Stimulated activated CD8-positive, alpha-beta memory T cell treated with anti-CD3 and anti-CD28 coated beads, Interleukin-7, amount 100 ng/mL, for 4 hours (primary cell): ENCODE measurements around the gene AKAP6.
"Not testable (repeated sequence)": the region's sequence is repeated elsewhere in the genome, so short reads cannot be mapped to it uniquely, and the experiment has no call there.

Source experiments
- DNase-seq, 2 donors: peaks; one replicate each; pipeline ENCODE4 v3.0.0-alpha.2; 2020; ENCODE audit warnings: low read depth in 2 of 2

The AKAP6 gene

DNA sequence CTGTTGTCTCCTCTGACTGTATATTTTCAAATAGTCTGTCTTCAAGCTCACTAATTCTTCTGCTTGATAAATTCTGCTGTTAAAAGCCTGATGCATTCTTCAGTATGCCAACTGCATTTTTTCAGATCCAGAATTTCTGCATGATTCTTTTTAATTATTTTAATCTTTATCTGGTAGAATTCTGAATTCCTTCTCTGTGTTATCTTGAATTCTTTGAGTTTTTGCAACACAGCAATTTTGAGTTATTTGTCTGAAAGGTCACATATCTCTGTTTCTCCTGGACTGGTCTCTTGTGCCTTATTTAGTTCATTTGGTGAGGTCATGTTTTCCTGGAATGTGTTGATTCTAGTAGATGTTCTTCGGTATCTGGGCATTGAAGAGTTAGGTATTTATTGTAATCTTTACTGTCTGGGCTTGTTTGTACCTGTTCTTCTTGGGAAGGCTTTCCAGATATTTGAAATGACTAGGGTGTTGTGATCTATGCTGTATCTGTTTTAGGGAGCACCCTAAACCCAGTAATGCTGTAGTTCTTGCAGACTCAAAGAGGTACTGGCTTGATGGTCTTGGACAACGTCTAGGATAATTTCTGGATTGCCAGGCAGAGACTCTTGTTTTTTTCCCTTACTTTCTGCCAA, 415.8 kb downstream of the AKAP6 start:
- DNase-seq = no peak

DNA sequence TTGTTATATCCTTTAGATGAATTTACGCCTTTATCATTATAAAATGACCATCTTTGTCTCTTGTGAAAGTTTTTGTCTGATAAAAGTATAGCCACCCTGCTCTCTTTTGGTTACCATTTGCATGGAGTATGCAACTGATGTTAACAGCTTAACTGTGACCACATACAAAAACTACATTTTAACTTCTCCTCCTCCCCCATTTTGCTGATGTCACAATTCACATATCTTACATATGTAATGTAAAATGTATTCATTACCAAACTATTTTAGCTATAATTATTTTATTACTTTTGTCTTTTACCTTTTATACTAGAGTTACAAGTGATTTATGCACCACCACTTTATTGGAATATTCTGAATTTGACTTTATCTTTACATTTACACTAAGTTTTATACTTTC, 425.1 kb downstream of the AKAP6 start:
- DNase-seq = no peak

DNA sequence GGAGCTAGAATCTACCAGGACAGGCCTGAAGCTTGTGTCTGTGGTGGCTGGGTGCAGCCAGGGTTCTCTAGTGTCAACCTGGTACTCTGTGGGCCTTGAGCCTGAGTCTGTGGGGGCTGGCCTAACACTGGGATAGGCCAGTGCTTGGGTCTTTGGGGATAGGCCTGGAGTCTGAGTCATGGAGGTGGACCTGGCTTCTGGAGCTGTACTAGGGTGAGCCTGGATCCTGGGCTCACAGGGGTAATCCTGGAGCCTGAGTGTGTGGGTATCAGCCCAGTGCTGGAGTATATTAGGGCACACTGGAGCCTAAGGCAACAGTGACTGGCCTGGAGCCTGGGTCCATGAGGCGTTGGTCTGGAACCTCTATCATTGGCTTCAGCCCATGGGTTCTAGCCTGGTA, 427.1 kb downstream of the AKAP6 start:
- DNase-seq = no peak

DNA sequence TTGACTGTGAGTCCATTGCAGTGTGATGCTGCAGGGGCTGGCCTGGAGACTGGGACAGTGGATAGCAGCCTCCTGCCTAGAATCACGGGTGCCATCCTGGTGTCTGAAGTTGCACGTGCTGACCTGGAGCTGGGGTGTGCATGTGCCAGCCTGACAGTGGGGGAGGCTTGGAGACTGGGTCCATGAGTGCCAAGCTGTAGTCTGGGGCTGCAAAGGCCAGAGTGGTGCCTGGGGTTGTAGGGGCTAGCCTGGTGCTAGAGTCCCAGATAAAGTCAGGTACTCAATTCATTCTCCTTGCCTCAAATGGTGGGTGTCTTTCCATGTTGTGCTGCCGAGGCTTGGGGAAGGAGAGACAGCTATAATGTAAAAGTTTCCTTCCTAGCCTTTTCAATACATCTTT, 427.7 kb downstream of the AKAP6 start:
- no peak for DNase-seq

DNA sequence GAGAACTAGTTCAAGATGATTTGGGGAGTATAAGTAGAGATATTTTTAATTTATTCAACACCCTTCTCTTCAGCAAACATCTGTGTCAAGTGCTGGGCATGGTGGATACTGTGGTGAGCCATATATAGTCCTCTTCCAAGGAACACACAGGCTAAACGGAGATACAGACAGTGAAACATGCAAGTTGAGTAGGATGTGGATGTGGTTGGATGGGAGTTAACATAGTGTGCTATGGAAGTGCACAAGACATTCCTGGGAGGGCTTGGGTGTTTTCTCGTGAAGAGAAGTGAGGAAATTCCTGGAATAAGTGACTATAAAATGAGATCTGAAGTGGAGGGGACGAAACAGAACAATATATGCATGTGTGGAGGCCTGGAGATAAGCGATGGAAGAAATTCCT, 428.5 kb downstream of the AKAP6 start:
- DNase-seq = no peak

DNA sequence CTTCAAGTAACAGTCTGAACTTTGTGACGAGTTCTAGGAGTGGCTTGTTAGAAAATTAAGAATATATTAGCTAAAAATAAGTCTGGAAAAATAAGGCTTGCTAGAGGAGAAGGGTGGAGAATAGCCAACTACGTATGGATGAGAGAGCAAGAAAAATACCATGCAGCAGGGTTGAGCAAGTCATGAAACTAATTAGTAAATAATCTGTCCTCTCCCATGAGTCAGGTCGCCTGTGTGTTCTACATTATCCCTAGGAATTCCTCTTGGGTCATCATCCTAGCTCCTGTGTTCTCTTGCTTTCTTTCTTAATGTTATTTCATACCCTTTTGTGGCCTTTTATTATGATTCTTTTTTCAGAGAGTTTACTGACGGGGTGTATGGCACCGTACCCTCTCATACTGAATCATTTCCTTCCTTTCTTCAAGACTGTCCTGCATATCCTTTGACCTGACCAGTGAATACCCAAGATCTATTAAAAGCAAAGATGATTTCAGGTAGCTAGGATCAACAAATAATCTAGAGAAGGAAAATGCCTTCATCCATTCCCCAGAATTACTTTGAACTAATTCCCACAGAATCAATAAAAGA, 432.4 kb downstream of the AKAP6 start:
- DNase-seq = no peak

DNA sequence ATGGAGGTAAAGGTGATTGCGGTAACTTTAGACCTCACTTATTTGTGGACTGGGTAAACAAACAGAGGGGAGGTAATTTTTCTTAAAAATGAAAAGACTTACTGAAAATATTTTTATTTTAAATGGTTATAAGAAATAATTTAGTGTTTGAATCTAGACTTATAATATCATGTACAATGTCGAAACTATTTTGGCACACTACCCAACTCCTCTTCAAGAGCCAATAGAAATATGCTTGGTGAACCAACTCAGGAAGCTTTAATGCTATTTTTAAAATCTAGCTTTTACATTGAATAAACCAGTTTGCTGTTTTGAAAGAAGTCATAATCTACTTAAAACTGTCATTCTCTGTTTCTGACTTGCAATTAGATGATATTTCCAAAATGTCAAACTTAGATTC, 433.8 kb downstream of the AKAP6 start:
- DNase-seq = no peak

DNA sequence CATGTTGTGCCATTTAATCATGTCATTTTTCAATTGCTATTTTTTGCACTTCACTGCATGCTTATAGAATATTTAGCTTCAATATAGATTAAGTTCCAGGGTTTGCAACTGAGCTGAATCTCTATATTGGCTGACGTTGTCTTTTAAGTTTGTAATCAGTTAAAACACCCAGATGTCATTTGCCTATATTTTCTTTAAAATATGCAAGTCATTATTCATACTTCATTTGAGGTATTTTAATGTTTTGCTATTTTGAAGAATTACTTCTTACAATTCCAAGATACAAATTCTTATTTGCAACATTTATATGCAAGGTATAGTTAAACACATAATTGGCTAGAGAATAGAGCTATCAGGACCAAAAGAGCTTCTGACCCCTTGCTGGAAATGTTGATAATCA, 434.6 kb downstream of the AKAP6 start:
- DNase-seq = no peak

DNA sequence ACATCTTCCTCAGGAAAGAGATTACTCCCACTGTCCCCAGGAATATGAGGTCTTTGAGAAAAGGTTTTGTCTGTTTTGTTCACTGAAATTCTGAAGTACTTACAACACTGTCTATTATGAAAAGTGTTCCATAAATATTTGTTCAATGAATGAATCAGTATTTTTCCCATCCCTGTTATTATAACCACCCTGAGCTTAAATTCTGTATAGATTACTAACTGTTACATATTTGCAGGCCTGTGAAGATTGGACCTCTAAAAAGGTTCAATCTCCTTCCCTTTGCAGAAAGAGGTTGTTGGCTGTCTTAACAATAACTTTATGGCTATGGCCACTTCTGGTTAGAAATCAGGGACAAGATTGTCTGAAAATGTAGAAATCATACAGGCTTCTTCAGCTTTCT, 435.0 kb downstream of the AKAP6 start:
- DNase-seq = no peak

DNA sequence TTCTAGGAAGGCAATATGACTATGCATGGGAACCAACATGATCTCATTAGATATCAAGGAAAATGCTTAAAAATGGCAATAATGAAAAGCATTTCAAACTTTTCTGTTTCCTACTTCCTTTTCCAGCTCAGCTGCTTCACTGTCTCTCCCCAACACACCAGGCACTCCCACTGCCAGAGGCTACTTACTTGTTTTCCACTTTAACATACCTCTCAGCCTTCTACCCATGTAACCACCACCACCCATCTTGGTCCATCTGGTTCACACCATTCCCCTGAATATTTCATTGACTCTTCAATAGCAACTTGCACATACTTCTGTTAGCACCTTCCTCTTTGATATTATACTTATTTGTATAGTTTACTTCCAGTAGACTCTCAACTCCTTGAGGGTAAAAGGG, 441.3 kb downstream of the AKAP6 start:
- no peak for DNase-seq

DNA sequence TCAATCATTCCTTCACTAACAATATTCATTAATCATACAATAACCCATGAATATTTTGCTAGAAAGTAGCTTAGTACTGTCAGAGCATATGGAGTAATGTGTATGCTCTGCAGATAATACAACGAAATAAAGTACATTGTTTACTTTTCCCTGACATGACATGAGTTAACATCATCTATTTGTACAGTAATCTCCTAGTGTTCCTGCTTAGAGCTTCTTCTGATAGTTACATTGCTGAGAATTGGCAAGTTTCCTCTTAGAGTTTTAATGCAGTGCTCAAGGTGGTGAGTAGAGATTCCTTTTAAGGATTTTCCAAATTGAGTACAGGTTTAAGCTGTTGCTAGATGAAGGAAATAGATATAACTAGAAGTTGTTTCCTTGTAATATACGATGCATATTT, 445.1 kb downstream of the AKAP6 start:
- no peak for DNase-seq

DNA sequence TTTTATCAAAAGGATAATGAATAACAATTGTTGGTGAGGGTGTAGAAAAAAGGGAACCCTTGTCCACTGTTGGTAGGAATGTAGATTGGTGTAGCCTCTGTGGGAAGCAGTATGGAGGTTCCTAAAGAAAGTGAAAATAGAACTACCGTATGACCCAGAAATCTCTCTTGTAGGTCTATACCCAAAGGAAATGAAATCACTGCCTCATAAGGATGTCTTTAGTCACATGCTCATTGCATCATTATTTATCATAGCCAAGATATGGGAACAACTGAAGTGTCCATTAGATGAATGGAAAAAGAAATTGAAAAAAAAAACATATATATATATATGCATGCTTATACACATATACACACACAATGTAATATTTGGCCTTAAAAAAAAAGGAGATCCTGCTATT, 450.7 kb downstream of the AKAP6 start:
- no peak for DNase-seq

DNA sequence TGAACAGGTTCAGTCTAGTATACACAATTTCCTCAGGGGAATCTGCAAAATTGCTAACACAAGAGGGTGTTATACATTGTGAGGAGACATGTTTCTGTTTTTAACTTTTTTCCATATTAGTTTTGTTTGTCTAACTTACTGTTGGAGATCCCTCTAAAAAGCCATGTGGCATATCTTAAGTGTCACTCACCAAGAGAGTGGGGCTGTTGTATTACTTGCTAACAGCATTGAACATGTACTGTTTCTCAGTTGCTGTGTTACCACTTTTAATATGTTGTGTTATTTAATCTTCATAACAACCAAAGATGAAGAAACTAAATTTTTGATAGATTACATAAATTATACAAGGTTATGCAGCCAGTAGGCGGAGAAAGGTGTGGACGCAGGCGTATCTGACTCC, 455.3 kb downstream of the AKAP6 start:
- DNase-seq = no peak

DNA sequence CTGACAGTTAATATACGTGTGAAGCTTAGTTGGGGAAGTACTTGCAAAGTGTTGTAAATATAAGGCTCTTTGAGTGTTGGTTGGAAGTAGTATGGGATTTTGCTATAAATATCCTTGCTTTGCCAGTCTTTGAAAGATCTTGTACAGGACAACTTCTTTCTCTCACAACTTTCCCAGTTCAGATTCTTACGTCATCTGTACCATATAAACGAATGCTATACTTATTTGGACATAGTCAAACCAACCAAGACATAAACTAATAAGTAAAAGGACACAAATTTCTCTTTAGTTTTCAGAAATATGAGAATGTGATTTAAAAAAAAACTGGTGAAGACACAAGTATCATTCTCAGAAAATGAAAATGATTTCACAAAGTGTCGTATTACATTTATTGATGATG, 456.5 kb downstream of the AKAP6 start:
- DNase-seq = no peak

DNA sequence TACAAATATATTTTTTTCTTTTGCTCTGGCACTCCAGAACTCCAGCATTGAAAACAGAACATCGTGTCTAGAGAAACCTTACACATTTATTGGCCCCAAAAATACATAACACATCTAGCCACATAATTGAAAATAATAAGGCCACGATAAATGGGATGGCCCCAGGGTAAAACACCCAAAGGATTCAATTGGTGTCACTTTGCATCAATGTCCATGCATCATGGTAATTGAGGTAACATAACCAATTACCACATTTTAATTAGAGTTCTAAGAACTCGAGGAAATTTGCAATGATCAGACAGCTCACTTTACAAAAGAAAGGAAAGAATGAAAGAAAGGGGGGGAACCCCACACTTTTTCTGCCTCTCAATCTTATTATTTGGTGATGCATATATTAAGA, 457.8 kb downstream of the AKAP6 start:
- DNase-seq = no peak

DNA sequence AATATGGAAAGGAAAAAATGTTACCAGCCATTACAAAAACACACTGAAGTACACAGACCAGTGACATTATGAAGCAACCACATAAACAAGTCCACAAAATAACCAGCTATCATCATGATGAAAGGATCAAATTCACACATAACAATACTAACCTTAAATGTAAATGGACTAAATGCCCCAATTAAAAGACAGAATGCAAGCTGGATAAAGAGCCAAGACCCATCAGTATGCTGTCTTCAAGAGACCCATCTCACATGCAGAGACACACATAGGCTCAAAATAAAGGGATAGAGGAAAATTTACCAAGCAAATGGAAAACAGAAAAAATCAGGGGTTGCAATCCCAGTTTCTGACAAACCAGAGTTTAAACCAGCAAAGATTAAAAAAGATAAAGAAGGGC, 463.9 kb downstream of the AKAP6 start:
- DNase-seq = not testable (repeated sequence)

DNA sequence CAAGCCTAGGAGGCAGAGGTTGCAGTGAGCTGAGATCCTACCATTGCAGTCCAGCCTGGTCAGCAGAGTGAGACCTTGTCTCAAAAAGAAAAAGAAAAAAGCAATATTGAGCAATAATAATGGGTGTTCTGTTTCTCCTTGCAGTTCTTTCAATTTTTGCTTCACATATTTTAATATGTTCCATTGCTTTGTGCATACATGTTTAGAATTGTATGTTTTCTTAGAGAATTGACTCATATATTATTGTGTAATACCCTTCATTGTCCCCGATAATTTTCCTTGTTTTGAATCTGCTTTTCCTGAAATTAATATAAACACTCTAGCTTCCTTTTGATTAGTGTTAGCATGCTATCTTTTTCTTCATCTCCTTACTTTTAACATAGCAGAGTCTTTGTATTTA, 471.2 kb downstream of the AKAP6 start:
- no peak for DNase-seq

DNA sequence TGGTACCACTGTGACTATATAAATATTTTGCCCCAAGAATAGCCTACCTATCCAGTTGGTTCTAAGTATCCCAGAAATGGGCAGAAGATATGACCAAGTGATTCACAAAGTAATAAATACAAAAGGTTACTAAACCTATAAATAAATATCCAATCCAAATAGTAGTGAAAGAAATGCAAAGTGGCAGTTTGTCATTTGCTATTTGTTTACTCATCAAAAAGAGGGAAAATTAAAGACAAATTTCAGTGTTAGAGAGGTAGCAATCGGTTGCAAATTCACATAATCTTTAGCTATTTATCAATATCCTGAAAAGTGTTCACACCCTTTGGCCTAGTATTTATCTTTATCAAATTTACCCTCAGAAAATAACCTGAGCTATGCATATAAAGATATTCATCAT, 473.2 kb downstream of the AKAP6 start:
- DNase-seq = no peak

DNA sequence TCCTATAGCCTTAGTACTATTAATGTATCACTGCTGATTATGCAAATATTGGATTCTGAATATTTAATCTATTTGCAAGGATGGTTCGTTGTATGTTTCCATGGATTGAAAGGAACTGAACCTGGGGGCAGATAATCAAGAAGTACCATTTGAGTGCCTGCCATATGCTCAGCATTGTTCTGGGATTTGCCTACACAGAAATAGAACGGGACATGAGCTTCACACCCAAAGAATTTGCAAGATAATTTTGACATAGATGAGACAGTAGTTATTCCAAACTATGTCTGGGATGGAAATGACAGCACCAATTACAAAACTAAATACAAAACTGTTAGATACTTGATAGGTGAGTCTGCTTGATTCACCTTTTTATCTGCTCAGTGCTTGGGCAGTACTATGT, 476.9 kb downstream of the AKAP6 start:
- no peak for DNase-seq

DNA sequence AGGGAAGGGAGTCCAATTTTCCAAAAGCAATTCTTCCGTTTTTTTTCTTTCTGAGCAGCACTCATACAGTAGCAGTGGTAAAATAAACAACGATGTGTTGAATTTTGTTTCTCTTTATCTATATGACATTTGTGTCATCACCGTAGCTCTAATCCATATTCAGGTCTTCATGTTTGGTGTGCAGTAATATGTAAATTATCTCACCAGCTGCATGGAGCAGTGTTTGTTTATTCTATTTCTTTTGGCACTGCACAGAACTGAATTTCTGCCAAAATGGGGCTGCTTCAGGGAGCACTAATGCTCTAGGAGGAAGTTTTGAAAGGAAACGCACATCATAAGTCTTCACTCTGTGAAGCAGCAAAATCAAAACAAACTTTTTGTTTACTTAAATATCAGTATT, 479.5 kb downstream of the AKAP6 start:
- no peak for DNase-seq

DNA sequence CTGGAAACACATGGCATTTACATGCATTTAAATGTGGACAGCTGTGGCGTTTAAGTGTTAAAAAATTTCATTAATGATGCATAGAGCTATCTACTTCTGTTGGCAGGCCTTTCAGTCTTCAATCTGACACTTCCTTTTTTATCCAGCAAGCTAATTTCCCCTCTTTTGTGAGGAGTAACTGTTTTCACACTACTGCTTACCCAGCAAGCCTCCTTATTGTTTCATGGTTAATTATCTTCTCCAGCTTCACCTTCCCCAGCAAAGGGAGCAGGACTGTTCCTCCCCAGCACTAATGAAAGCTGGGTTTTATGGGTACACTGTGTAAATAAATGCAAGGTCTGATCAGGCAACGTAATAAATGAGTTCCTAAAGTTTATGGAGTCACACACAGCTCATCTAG, 480.2 kb downstream of the AKAP6 start:
- no peak for DNase-seq

DNA sequence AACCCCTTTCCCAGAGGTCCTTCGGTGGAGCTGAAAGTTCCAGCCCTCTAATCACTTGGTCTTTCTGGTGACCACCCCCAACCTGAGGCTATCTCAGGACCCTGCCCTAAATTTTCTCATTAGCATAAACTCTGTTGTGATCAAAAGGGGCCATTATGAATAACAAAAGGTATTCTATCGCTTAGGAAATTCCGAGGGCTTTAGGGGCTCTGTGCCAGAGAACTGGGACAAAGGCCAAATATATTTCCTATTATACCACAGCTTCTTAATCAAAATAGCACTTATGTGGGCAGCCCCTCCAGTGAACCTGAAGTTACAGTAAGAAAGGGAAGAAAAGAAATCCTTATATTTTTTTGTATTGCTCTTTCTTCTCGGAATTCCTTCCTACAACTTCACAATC, 484.3 kb downstream of the AKAP6 start:
- DNase-seq = no peak

DNA sequence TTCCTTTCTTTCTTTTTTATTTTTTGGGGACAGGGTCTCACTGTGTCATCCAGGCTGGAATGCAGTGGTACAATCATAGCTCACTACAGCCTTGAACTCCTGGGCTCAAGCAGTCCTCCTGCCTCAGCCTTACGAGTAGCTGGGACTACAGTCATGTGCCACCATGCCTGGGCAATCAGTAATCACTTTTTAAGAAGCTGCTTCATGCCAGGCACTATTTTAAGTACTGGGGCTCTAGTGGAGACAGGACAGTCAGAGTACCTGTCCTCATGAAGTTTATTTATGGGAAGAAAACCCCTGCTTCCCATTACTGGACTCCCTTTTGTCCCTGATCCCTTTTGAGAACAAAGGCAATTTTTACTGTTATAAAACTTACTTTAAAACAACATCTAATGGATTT, 485.6 kb downstream of the AKAP6 start:
- no peak for DNase-seq

DNA sequence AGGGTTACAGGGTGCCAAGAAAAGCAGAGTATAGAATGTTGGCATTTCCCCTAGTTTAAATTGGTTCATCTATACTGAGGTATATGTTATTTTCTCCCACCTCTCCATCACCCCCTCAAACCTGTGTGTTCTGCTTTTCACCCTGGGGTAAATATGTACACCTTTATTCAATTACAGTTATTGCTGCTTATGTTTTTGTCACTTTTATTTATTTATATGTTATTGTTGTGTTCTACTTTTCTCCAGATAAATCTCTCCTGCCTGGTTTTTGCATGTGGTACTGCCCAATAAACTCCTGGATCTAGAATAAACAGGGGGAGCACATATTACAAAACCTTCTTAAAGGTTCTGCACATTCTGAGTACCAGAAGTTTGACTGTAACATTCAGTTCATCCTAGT, 487.5 kb downstream of the AKAP6 start:
- DNase-seq = no peak
